ENCODE data around the gene TRIM71. TPM values are rescaled to one million over a fixed set of nuclear protein-coding genes. Genes with fewer than 3 reads are reported as not detected.

Gene TRIM71
- total RNA-seq, 3 donors from 2014 or later = under 0.01 TPM; not detected in 1

GRCh38 chr3:32886911-32887310, 69.1 kb downstream of the TRIM71 start:
- no peak overlapping the region for H3K4me3 ChIP-seq

GRCh38 chr3:32888739-32889138, 70.9 kb downstream of the TRIM71 start:
- Histone ChIP-seq H3K36me3 (no peaks in the 10 kb centered on the region), H3K4me1 (no peaks in the 10 kb centered on the region), H3K27me3 (no peaks in the 10 kb centered on the region), H3K27ac (no peak overlapping the region), H3K9me3 (no peaks in the 10 kb centered on the region), H3K4me3 (no peak overlapping the region)
- DNase-seq (ENCODE audit: low spot score in 2 of 2) = no peak
- TF ChIP-seq POLR2A (IDR thresholded peaks at IDR 0.05) = no peak
- no peak for TF ChIP-seq CTCF (IDR thresholded peaks at IDR 0.05)
- TF ChIP-seq POLR2AphosphoS5 (IDR thresholded peaks at IDR 0.05) = no peak
- intact Hi-C loops (cut with DNase I; ENCODE audit: low total_unique reads) = no loop called here

More at GRCh38 chr3:32886911-32887310, 69.1 kb downstream of the TRIM71 start:
- intact Hi-C loops (cut with DNase I; ENCODE audit: low total_unique reads) = no loop called here
- no peak for TF ChIP-seq CTCF (IDR thresholded peaks at IDR 0.05)
- TF ChIP-seq POLR2AphosphoS5 (IDR thresholded peaks at IDR 0.05) = no peak
- TF ChIP-seq POLR2A (IDR thresholded peaks at IDR 0.05) = no peak
- no peaks in the 10 kb centered on the region for H3K36me3 ChIP-seq
- H3K27ac ChIP-seq = no peak overlapping the region
- H3K27me3 ChIP-seq = no peaks in the 10 kb centered on the region
- H3K4me1 ChIP-seq = no peaks in the 10 kb centered on the region
- H3K9me3 ChIP-seq = no peaks in the 10 kb centered on the region
- DNase-seq (ENCODE audit: low spot score in 2 of 2) = no peak

- intact Hi-C loops (cut with DNase I; ENCODE audit: low total_unique reads) = no loop called here
These were observed 72.9 kb downstream of the TRIM71 start for GRCh38 chr3:32890420-32891276.

GRCh38 chr3:32891365-32891764, 73.6 kb downstream of the TRIM71 start:
- intact Hi-C loops (cut with DNase I; ENCODE audit: low total_unique reads) = no loop called here
- Histone ChIP-seq H3K4me1 (no peaks in the 10 kb centered on the region), H3K27ac (no peak overlapping the region), H3K36me3 (no peaks in the 10 kb centered on the region), H3K4me3 (no peak overlapping the region), H3K27me3 (no peaks in the 10 kb centered on the region), H3K9me3 (no peaks in the 10 kb centered on the region)
- TF ChIP-seq POLR2A (IDR thresholded peaks at IDR 0.05) (no peak), POLR2AphosphoS5 (IDR thresholded peaks at IDR 0.05) (no peak), CTCF (IDR thresholded peaks at IDR 0.05) (no peak)
- no peak for DNase-seq (ENCODE audit: low spot score in 2 of 2)

More at GRCh38 chr3:32890420-32891276, 72.9 kb downstream of the TRIM71 start:
- no peaks in the 10 kb centered on the region for H3K9me3 ChIP-seq
- no peaks in the 10 kb centered on the region for H3K4me1 ChIP-seq
- H3K4me3 ChIP-seq = no peak overlapping the region
- no peak for TF ChIP-seq POLR2AphosphoS5 (IDR thresholded peaks at IDR 0.05)
- no peak for TF ChIP-seq CTCF (IDR thresholded peaks at IDR 0.05)
- no peak for TF ChIP-seq POLR2A (IDR thresholded peaks at IDR 0.05)
- H3K27ac ChIP-seq = no peak overlapping the region
- H3K36me3 ChIP-seq = no peaks in the 10 kb centered on the region
- DNase-seq (ENCODE audit: low spot score in 2 of 2) = no peak
- H3K27me3 ChIP-seq = no peaks in the 10 kb centered on the region

Data from breast epithelium (tissue), 4 donors.